Retinal pigment epithelial cell (primary cell): Measurements from ENCODE around the gene COL6A2.

ENCODE experiments used
- DNase-seq: peaks from one replicate; pipeline ENCODE4 v3.0.0-alpha.2; 2010; ENCODE audit warnings: low read depth
- H3K4me3 ChIP-seq: 2 replicates; pipeline ENCODE4 v1.5.1; 2011; ENCODE audit warnings: mild to moderate bottlenecking, low read length, control low read depth, moderate library complexity
- CTCF ChIP-seq: conservative IDR thresholded peaks from 2 replicates; pipeline ENCODE4 v1.5.1; 2011; ENCODE audit warnings: low read depth, low read length, control low read depth, inconsistent platforms

Gene COL6A2

GRCh38 chr21:46129846-46130651, 32.1 kb downstream of the COL6A2 start:
- no peak for DNase-seq
- TF ChIP-seq CTCF: no peak
- H3K4me3 ChIP-seq: no peak overlapping the region

DNA sequence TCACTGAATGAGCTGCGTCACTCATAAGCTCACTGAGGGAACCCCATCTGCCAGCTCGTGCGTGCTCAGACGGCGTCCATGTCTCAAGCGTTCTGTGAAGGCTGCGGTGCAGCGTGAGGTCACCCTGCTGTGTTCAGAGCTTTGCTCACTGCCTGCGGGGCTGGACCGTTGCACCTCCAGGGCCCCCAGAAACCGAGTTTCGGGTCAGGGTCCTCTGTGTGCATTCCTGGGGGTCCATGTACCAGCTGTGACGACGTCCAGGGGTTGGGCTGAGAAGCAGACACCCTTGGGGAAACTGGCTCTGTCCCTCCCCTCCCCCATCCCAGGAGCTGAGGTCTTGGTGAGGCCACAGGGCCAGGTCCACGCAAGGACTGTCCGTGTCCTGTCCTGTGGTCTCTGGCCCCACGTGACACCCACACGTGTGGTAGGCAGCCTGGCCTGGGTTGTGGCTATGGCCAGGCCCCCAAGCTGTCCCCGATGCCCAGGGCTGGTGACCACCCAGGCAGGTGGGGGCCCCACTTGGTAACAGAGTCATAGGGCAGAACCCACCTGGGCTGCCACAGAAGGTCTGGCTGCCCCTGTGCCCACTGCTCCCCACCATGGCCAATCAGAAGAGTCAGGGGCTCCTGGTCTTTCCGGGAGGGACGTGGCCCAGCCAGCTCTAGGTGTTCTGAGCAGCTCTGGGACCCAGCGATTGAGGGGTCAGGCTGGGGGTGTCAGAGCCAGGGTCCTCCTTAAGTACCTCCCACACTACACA, 33.1 kb downstream of the COL6A2 start:
- no peak for DNase-seq

DNA sequence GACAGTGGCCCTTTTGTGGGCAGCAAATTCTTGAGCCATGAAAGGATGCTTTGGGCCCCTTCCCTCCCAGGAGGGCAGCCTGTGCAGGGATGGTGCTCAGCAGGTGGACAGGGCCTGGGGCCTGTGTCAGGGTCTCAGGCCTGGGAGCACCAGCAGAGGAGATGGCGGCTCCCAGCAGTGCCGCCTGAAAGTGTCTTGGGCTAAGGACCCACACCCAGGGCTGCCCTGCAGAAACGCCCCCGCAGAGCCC, 33.6 kb downstream of the COL6A2 start:
- no peak for DNase-seq
- no peak overlapping the region for H3K4me3 ChIP-seq
- no peak for TF ChIP-seq CTCF

More for the DNA sequence above, 33.1 kb downstream of the COL6A2 start:
- H3K4me3 ChIP-seq: no peak overlapping the region
- no peak for TF ChIP-seq CTCF

DNA sequence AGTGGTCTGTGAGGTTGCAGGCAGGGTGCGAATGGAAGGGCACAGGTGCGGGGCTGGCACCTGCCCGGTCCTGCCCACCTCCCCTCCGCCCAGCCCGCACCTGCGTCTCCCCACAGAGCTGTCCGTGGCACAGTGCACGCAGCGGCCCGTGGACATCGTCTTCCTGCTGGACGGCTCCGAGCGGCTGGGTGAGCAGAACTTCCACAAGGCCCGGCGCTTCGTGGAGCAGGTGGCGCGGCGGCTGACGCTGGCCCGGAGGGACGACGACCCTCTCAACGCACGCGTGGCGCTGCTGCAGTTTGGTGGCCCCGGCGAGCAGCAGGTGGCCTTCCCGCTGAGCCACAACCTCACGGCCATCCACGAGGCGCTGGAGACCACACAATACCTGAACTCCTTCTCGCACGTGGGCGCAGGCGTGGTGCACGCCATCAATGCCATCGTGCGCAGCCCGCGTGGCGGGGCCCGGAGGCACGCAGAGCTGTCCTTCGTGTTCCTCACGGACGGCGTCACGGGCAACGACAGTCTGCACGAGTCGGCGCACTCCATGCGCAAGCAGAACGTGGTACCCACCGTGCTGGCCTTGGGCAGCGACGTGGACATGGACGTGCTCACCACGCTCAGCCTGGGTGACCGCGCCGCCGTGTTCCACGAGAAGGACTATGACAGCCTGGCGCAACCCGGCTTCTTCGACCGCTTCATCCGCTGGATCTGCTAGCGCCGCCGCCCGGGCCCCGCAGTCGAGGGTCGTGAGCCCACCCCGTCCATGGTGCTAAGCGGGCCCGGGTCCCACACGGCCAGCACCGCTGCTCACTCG, 34.1 kb downstream of the COL6A2 start:
- DNase-seq: no peak
- H3K4me3 ChIP-seq: no peak overlapping the region
- no peak for TF ChIP-seq CTCF

- no peak overlapping the region for H3K4me3 ChIP-seq
- no peak for DNase-seq
- no peak for TF ChIP-seq CTCF
Observed at GRCh38 chr21:46135782-46136395, 38.0 kb downstream of the COL6A2 start.

- TF ChIP-seq CTCF: no peak
- DNase-seq: no peak
- H3K4me3 ChIP-seq: no peak overlapping the region
Observed at GRCh38 chr21:46136739-46137349, 38.9 kb downstream of the COL6A2 start.
